ENCODE data around the gene ERGIC3. TPM values are rescaled to one million over a fixed set of nuclear protein-coding genes. Genes with fewer than 3 reads are reported as not detected.

The ERGIC3 gene
- polyA plus RNA-seq, 2 of the 4 experiments (the other 2 are of a cell fraction) = 239 to 343 TPM

GRCh38 chr20:35511814-35512420 is 30.0 kb upstream of the ERGIC3 start:
- WGBS (ENCODE audit: missing lambda C conversion rate) = 93% methylated on average over 2 of the region's 2 CpGs
- CTCF ChIA-PET = interaction anchor here (0.6 to 3.1 kb wide), 26 partner anchors 8 to 691 kb away, joined by 3 to 15 read pairs (median 4); partner anchors contain the start of genes CEP250 and SCAND1
- ATAC-seq = peak; percentile 41 to 57; a peak in 3 of 6 replicates
- Histone ChIP-seq H3K4me3 (no peak overlapping the region), H3K4me2 (no peak overlapping the region), H3K27ac (no peak overlapping the region), H3K4me1 (peaks cover 11% of the 10 kb centered on the region; the same call in 2 of the 3 replicates), H3K9me3 (no peaks in the 10 kb centered on the region)
- POLR2A ChIA-PET = no interaction called here
- TF ChIP-seq USF2 (IDR thresholded peaks at IDR 0.05) = no peak
- TF ChIP-seq RAD21 (conservative IDR thresholded peaks at IDR 0.05 in 1 of 2, IDR thresholded peaks at IDR 0.05 in 1 of 2) = peak; percentile 66 to 79
- peak; percentile 62 for TF ChIP-seq CTCF (IDR thresholded peaks at IDR 0.05)
- TF ChIP-seq SMC3 (IDR thresholded peaks at IDR 0.05) = peak; percentile 55
- DNase-seq (ENCODE audit: low read depth in 1 of 2, low spot score in 1 of 2) = peak; percentile 34 to 58
- peak; percentile 18 for FAIRE-seq

- TF ChIP-seq REST (IDR thresholded peaks at IDR 0.05) (no peak), E2F6 (IDR thresholded peaks at IDR 0.05; ENCODE audit: borderline replicate concordance, low read depth) (no peak), EHF (CRISPR knock-in tag; IDR thresholded peaks at IDR 0.05) (no peak), KDM1A (IDR thresholded peaks at IDR 0.05; ENCODE audit: low read depth) (no peak), MAX (IDR thresholded peaks at IDR 0.05) (no peak), JUNB (IDR thresholded peaks at IDR 0.05) (no peak), SREBF2 (IDR thresholded peaks at IDR 0.05) (no peak), ELK1 (IDR thresholded peaks at IDR 0.05; ENCODE audit: low read depth, low read length) (no peak), HDAC2 (IDR thresholded peaks at IDR 0.05) (no peak), JUN (IDR thresholded peaks at IDR 0.05) (no peak), CHD4 (IDR thresholded peaks at IDR 0.05; ENCODE audit: borderline replicate concordance) (no peak), RAD21 (conservative IDR thresholded peaks at IDR 0.05 in 1 of 2, IDR thresholded peaks at IDR 0.05 in 1 of 2) (no peak), FOXS1 (CRISPR knock-in tag; IDR thresholded peaks at IDR 0.05) (no peak)
- Histone ChIP-seq H3K4me2 (no peak overlapping the region), H3K9me3 (no peaks in the 10 kb centered on the region), H3K4me1 (peaks cover 11% of the 10 kb centered on the region; the same call in 2 of the 3 replicates), H3K27ac (no peak overlapping the region), H3K4me3 (no peak overlapping the region)
- DNase-seq (ENCODE audit: low read depth in 1 of 2, low spot score in 1 of 2) (no peak), ATAC-seq (no peak), FAIRE-seq (no peak)
- WGBS (ENCODE audit: missing lambda C conversion rate) = 92% methylated on average over 11 of the region's 11 CpGs
- ChIA-PET POLR2A (no interaction called here), CTCF (interaction anchor here (0.7 to 2.8 kb wide), 10 partner anchors 11 to 624 kb away, joined by 3 to 6 read pairs (median 5); no protein-coding TSS in a partner anchor)
Measured at GRCh38 chr20:35514371-35514932, 27.4 kb upstream of the ERGIC3 start.

Measured in A549 (cell line).